SH-SY5Y (cell line): ENCODE data around the gene SOST.

Experiments used
- GATA2 ChIP-seq: IDR thresholded peaks from 2 replicates; pipeline ENCODE4 v1.6.1; 2011; ENCODE audit warnings: mild to moderate bottlenecking, low read depth, low read length
- GATA3 ChIP-seq: IDR thresholded peaks from 2 replicates; pipeline ENCODE4 v1.6.1; 2011; ENCODE audit warnings: low read depth, mild to moderate bottlenecking, low read length, moderate library complexity

The SOST gene

GRCh38 chr17:43733956-43734355 is 24.6 kb downstream of the SOST start:
- TF ChIP-seq GATA2 (no peak), GATA3 (no peak)

GRCh38 chr17:43732958-43733357 is 25.6 kb downstream of the SOST start:
- TF ChIP-seq GATA2: no peak
- no peak for TF ChIP-seq GATA3

GRCh38 chr17:43728081-43728480 is 30.5 kb downstream of the SOST start:
- no peak for TF ChIP-seq GATA2
- no peak for TF ChIP-seq GATA3

GRCh38 chr17:43723697-43724359 is 34.8 kb downstream of the SOST start:
- TF ChIP-seq GATA2 (no peak), GATA3 (no peak)

GRCh38 chr17:43722870-43723665 is 35.5 kb downstream of the SOST start:
- TF ChIP-seq GATA3 (no peak), GATA2 (no peak)

- TF ChIP-seq GATA3 (no peak), GATA2 (no peak)
Observed at GRCh38 chr17:43722269-43722619, 36.3 kb downstream of the SOST start.

- TF ChIP-seq GATA2 (no peak), GATA3 (no peak)
Observed at GRCh38 chr17:43721537-43722268, 36.9 kb downstream of the SOST start.

GRCh38 chr17:43720311-43721060 is 38.1 kb downstream of the SOST start:
- TF ChIP-seq GATA3: no peak
- TF ChIP-seq GATA2: no peak

GRCh38 chr17:43719578-43719977 is 39.0 kb downstream of the SOST start:
- no peak for TF ChIP-seq GATA3

GRCh38 chr17:43718544-43718943 is 40.0 kb downstream of the SOST start:
- no peak for TF ChIP-seq GATA3
- no peak for TF ChIP-seq GATA2

- no peak for TF ChIP-seq GATA3
- TF ChIP-seq GATA2: no peak
Observed at GRCh38 chr17:43717913-43718312, 40.7 kb downstream of the SOST start.

GRCh38 chr17:43714465-43715149 is 44.0 kb downstream of the SOST start:
- TF ChIP-seq GATA3: no peak
- no peak for TF ChIP-seq GATA2

GRCh38 chr17:43713494-43714162 is 45.0 kb downstream of the SOST start:
- TF ChIP-seq GATA2 (no peak), GATA3 (no peak)
